ELF-1 (cell line): ENCODE results near the gene ATXN10.

ENCODE experiments used
- DNase-seq: peaks from one replicate; pipeline ENCODE4 v3.0.0-alpha.2; 2016; ENCODE audit warnings: low read depth, low spot score

Gene ATXN10

GRCh38 chr22:45857519-45857918 is 185.9 kb downstream of the ATXN10 start:
- no peak for DNase-seq

DNA sequence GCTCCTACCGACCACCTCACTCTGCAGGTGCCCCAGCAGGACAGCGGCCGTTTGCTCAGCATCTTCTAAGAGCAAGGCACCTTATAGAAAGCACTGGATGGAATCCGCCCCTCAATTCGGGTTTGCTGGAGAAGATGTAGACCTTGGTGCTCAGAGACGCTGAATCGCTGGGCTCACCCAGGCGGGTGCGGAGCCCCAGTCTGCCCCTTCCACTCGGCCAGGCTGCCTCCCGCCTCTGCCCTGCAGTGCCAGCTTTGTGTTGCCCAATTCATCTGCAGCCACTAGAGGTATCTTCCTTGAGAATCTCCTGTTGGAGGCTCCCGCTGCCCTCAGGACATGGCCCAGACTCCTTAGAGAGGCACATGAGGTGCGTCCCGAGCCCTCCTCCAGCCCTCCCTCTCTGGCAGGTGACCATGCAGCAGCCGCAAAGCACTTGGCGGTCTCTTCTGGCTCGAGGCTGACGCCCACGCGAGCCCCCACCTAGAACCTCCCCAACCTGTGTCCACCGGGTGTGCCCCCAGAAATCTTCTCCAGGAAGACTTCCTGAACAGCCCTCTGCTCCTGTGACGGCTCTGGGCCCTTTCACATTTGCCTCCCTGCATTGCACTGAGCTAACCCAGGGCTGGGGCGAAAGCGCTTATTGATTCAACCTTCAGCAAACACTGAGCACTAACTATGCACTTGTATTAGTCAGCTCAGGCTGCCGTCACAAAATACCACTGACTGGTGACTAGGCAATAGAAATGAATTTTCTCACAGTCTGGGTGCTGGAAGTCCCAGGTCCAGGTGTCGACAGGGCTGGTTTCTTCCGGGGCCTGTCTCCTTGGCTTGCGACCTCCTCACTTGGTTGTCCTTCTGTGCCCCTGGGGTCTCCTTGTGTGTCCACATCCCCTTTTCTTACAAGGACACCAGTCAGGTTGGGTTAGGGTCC is 187.9 kb downstream of the ATXN10 start:
- no peak for DNase-seq

DNA sequence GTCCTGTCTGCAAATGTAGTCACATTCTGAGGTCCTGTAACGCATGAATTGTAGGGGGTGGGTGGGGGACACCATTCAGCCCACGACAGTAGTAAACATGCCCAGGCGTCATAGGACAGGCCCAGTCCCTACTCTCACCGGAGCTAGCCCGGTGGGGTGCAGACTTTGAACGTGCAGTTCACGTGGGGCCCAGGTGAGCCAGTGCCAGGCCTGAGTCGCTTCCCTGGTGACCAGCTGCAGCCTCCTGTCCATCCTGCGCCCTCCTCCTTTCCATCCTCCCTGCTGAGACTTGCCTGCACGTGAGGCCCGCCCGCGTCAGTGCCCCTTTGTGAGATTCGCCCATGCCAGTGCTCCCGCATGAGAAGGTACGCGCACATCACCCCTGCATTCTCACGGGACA is 188.6 kb downstream of the ATXN10 start:
- DNase-seq: no peak

GRCh38 chr22:45861259-45861658 is 189.6 kb downstream of the ATXN10 start:
- no peak for DNase-seq

DNA sequence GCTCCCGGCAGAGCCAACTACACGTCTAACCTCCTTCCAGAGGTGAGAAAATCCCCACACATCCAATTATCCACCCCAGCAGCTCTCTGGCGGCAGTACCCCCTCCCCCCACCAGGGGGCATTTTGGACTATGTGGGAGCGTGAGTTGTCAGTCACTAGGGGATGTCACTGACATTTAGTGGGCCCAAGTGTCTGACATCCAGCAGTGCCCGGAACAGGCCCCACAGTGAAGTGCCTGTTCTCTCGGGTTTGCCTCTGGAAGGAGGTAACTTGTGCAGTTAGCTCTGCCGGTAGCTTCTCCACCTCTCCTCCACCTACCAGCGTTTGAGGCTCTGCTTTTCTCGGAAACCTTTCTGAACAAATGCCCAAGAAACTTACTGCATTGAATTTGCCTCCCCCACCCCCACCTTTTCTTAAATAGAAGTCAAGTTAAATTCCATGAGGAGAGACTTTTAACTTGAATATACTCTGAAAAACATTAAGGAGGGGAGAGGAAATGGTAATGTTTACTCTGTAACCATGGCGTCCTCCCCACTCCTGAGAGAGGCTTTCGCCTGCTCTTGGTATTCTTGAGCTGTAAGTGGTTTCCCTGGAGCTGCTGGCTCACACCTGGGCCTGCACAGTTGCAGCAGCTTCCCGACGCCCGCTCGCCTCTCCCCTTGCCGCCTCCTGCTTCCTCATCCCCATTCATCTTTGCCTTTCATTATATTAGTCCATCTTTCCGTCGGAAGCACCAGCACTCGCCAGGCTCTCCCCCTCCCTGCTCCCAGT is 192.5 kb downstream of the ATXN10 start:
- peak; percentile 87 for DNase-seq

GRCh38 chr22:45864959-45865476 is 193.4 kb downstream of the ATXN10 start:
- no peak for DNase-seq

- no peak for DNase-seq
Observed at GRCh38 chr22:45865561-45866125, 194.0 kb downstream of the ATXN10 start.

DNA sequence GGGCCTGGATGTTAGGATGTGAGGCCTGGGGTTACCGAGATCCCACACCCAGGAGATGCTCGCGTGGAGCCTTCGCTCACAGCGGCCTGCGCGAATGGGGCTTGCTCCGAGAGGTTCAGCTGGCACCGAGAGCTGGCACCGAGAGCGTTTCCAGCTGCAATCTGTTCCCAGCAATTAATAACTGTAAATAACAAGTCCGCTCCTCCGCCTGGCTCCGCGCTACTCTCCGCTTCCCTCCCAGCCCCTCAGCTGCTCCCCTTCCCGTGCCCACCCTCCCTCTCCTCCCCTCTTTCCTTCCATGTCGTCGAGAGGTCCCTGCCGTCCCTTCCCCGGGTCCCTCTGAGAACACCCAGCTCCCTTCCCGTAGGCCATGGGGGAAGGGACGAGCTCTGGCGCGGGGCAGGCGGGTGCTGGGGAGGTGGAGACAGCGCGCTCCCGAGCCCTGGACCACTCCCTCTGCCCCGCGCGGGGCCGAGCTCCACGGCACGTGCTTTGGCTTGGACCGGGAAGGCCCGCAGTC is 194.6 kb downstream of the ATXN10 start:
- DNase-seq: no peak

DNA sequence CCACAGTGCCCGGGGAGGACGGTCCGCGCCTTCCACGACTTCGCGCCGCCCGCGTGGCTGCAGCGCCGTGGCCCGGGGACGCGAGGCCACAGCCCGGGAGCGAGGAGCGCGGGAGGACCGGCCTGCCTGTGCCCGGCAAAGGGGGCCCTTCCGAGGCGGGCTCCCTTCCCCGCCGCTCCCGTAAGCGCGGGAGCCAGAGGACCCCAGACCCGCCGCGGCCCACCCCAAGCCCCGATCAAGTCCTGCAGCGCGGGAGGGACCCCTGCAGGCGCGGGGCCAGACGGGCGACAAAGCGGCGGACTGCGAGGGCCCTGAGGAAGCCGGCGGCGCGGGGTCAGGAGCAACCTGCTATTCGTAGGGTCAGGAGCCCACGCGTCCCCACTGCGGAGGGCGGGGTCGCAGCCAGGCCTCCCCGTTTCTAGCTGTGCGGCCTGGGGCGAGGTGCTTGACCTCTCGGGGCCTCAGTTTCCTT is 195.0 kb downstream of the ATXN10 start:
- DNase-seq: no peak

DNA sequence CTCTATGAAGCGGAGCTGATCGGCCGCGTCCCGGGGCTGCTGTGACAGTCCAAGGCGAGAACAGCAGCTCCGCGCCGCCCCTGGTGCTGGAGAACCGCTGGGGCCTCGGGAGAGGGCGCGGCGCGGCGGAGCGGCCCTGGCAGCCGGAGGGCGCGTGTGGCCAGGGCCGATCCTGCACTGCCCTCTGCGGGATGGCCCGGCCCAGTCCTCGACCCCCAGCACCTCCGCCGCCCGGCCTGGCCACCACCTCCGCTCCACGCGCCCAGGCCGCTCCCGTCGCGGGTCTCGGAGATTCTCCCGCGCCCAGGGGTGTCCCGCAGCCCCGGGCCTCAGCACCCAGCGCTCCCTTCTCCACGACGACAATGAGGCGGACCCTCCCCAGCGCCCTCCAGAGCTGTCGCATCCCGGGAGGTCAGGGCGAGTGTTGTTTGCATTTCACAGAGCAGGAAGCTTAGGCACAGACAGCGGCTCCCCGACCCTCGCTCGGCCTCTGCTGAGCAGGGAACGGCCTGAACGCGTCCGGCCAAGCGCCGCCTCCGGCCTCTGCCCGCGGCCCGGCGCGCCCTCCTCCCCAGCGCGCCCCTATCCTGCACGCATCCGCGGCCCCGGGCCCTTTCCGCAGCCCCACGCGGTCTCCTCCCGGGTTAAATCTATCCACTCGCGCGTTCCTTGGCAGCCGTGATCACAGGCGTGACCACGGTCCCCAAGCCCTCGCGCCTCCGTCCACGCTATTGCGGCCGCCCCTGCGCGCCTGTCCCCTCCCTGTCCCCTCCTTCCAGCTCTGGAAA is 195.7 kb downstream of the ATXN10 start:
- DNase-seq: peak; percentile 64

DNA sequence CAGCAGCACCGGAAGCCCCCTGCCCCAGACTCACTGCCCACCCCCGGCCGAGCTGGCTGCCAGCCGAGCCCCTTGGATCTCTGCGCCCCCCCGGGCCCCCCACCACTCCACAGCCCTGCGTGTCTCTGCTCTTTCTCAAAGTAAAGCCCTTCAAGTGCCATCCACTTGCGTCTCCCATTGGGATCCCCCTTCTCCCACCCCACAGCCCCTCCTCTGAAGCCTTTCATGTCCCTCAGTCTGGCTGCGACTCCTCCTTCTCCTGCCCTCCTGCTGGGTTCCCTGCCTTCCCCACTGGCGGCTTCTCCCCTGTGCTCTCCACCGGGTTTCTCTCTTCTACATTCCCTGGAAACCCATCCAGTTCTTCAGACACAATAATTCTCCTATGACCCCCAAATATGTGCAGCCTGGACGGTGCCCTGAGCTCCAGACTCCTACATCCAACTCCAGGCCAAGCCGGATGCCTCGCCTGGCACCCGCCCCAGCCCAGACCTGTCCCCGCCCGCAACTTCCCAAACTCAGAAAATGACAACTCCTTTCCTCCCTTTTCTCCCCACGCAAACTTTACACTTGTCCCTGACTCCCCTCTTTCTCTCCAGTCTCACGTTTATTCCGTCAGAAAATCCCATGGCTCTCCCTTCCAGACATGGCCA is 196.4 kb downstream of the ATXN10 start:
- DNase-seq: no peak

GRCh38 chr22:45868571-45869339 is 197.1 kb downstream of the ATXN10 start:
- no peak for DNase-seq

DNA sequence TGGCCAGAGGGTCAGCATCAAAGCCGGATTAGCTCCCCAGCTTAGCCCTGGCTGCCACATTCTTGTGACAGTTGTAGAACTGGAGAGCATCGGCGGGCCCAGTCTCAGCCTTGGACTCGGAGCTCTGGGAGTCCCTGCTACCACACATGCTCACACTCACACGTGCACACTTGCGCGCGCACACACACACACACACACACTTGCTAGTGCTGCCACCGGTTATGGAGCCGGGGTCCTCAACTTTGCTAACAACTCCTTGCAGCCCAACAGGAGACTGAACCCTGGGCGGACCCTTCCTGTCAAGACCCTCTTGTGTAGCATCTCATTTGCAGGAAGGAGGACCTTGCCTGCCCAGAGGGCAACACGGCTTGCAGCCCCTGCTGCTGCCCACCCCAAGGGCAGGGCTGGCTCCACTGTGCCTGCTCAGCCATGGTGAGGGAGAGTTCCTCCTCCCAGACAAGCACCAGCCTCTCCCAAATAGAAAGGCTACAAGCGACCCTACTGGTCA is 197.8 kb downstream of the ATXN10 start:
- no peak for DNase-seq

DNA sequence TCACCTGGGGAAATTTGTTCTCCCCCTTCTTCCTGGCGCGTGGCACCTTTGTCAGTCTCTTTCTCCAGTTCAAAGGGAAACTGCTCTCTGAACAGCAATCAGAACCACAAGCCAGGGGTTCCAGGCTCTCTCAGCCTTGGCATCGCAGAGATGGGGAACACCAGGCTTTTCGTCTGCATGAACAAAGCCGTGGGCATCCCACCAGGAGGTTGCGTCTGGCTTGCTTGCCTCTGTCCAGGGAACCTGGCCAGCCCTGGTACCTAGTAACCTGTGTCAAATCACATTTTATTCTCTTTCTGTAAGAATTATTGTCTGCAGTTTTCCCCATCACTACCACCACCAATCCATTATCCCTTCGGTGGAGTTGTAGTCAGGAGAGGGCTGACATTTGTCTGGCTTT is 198.4 kb downstream of the ATXN10 start:
- DNase-seq: no peak

DNA sequence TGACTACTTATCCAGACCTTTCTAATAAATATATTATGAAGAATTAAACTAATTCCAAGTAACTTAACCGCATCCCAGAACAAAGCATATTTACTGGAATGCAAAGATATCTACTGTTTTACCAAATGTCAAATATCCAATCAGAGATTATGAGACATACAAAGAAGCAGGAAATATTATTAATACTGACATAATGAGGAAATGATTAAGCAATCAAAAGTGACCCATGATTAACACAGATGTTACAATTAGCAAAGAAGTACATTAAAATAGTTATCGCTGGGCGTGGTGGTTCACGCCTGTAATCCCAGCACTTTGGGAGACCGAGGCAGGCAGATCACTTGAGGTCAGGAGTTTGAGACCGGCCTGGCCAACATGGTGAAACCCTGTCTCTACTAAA is 200.1 kb downstream of the ATXN10 start:
- no peak for DNase-seq

DNA sequence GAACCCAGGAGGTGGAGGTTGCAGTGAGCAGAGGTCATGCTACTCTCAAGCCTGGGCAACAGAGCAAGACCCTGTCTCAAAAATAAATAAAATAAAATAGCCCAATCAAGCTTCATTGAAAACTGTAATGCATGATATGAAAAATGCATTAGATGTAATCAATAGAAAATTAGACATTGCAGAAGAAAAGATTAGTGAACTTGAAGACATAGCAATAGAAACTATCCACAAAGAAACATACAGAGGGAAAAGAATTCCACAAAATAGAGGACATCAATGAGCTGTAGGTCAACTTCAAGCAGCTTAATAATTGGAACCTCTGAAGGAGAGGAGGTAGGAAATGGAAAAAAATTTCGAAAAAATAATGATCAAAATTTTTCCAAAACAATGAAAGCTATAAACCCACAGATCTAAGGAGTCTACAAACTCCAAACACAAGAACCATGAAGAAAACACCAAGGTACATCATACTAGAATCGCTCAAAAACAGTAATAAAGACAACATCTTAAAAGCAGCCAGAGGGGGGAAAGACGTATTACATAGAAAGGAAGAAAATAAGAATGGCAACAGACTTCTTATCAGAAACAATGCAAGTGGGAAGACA is 201.1 kb downstream of the ATXN10 start:
- no peak for DNase-seq

DNA sequence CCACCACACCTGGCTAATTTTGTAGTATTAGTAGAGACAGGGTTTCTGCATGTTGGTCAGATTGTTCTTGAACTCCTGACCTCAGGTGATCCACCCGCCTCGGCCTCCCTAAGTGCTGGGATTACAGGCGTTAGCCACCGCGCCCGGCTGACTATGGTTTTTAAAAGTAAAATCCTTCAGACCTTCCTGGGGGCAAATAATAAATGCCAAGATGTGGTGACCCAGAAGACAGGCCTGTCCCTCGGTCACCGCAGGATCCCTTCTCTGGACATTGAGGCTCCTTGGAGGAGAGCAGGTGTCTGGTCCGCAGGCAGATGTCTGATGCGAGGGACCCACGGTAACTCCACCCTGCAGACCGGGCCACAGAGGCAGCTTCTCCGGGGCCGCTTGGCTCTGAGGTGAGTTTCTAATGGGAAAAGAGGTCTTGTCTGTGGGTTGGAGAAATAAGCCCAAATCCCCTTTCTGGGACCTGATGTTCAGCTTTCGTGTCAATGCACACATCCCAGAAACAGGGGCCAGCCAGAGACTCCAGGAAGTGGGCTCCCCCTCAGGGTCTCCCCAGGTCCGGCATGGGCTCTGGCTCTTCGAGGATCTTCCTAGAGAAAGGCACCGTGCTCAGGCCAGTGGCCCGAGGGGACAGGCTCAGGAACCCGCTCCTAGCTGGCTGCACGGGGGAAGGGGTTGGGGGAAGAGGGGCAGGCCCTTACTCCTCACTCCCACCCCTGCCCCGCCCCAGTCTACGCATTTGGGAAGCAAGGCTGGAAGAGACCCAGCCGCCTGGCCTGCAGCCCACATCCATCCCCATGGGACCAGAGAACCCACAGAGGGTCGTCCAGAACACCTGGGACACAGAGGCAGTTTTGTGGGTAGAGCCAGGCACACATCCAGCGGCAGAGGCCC is 204.8 kb downstream of the ATXN10 start:
- no peak for DNase-seq

GRCh38 chr22:45877036-45877380 is 205.4 kb downstream of the ATXN10 start:
- no peak for DNase-seq
